ENCODE measurements around the gene DYRK1A.

DNA sequence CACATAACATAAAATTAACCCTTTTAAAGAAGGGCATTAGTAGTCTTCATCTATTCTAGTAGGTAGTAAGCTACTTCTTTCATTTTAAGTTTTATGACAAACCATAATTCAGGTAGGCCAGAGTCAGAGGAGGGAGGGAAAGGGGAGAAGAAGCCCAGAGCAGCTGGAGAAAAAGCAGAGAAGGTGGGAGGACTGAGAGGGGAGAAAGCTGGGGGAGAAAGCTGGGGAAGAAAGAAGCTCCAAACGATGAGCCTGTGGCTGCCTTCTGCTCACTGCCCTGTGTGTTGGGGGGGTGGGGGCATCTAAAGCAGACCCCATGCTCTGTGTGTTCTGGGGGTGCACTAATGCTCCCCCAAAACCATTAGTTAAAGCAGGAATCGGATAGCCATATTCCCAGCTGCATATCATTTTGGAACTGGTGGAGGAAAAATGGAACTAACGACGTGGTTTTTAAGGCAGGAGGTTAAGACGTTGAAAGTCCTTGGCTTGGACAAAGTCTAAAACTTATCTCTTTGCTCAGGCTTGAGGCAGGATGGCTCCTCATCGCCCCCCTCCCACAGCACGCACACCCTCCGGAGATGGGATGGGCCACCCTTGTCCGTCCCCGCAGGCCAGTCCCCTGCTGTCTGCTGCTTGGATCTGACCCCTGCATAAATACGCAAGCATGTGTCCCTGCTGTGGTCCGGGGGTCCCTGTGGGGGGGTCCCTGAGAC is 184.2 kb downstream of the DYRK1A start:
- TF ChIP-seq EZH2 (IDR thresholded peaks at IDR 0.05) (no peak), FOXP2 (optimal IDR thresholded peaks at IDR 0.05; ENCODE audit: control extremely low read depth, extremely low read length, insufficient read depth) (no peak)
